ENCODE data around the gene SPOCK1. TPM values are rescaled to one million over a fixed set of nuclear protein-coding genes. Genes with fewer than 3 reads are reported as not detected.

SPOCK1 gene
- total and polyA plus RNA-seq, 2 of the 13 experiments (the other 11 are each of a cell fraction or from before 2014, with no cell fraction given), result 0.18 to 0.29 TPM

DNA sequence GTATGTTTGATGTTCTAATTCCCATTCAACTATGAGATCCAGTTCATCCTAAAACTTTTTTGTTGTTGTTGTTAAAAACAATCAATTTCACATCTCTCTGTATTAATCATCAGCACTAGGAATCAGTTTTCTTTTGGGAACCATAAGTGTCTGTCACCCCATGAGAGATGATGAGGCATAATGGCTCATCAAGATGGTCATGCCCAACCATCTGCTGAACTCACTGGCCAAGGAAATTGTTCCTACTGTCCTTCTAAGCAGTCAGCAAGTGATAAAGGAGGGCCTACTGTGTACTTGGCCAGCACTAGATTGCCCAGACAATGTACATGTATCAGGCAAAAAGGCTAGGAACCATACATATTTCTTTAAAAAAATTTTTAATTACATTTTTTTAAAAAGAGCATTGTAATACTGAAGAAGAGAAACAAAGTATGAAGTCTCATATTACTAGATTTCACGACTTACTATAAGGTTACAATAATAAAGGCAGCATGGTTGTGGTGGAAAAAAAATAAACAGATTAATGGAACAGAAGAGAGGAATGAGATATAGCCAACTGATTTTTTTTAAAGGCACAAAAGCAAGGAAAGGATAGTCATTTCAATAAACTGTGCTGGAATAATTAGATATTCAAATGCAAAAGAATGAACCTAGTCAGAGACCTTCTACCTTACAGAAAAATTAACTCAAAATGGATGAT lies 458.3 kb downstream of the SPOCK1 start:
- Histone ChIP-seq H3K4me1 (ENCODE audit: insufficient read depth, low read length) (no peaks in the 10 kb centered on the region), H3K4me2 (ENCODE audit: low read depth, low read length) (no peak overlapping the region), H3K9me3 (ENCODE audit: low read length) (no peaks in the 10 kb centered on the region), H3K4me3 (replicated peaks in 1 of 3; ENCODE audit: insufficient read depth in 1 of 3, low read depth in 2 of 3, low read length in 3 of 3) (no peak overlapping the region), H3K79me2 (ENCODE audit: insufficient read depth, low read length) (no peaks in the 10 kb centered on the region), H3K36me3 (replicated peaks in 1 of 2; ENCODE audit: control insufficient read depth in 1 of 2, insufficient read depth in 2 of 2, low read length in 2 of 2) (no peaks in the 10 kb centered on the region), H2AFZ (ENCODE audit: low read length) (no peak overlapping the region), H3K9ac (ENCODE audit: insufficient read depth, low read depth, low read length) (no peak overlapping the region), H3K27me3 (ENCODE audit: control insufficient read depth in 1 of 2, insufficient read depth in 2 of 2, low read length in 2 of 2) (no peaks in the 10 kb centered on the region), H4K20me1 (ENCODE audit: insufficient read depth, low read length) (no peaks in the 10 kb centered on the region), H3K27ac (ENCODE audit: extremely low read length, insufficient read depth, low read length) (no peak overlapping the region)
- intact Hi-C loops (cut with micrococcal nuclease; ENCODE audit: unreplicated experiment), result no loop called here
- ChIA-PET POLR2A (no interaction called here), CTCF (ENCODE audit: low intra/inter-chr PET ratio, low total read pairs) (no interaction called here)
- ATAC-seq, result no peak
- TF ChIP-seq KDM6A (CRISPR knock-in tag; IDR thresholded peaks at IDR 0.05; ENCODE audit: low read depth), result no peak
- TF ChIP-seq CCDC6 (CRISPR knock-in tag; IDR thresholded peaks at IDR 0.05), result no peak
- TF ChIP-seq ATF6 (CRISPR knock-in tag; conservative IDR thresholded peaks at IDR 0.05), result no peak
- TF ChIP-seq HNF4G (IDR thresholded peaks at IDR 0.05; ENCODE audit: borderline replicate concordance, low read depth, low read length), result no peak
- TF ChIP-seq HNF4G (CRISPR knock-in tag; IDR thresholded peaks at IDR 0.05; ENCODE audit: borderline replicate concordance, low read depth), result no peak
- no peak for TF ChIP-seq NR2F2 (IDR thresholded peaks at IDR 0.05; ENCODE audit: borderline replicate concordance, low read depth)
- no peak for TF ChIP-seq ZFYVE20 (CRISPR knock-in tag; IDR thresholded peaks at IDR 0.05; ENCODE audit: borderline replicate concordance, low read depth)
- TF ChIP-seq NFKBIZ (CRISPR knock-in tag; IDR thresholded peaks at IDR 0.05), result no peak
- TF ChIP-seq, protein P1, sequence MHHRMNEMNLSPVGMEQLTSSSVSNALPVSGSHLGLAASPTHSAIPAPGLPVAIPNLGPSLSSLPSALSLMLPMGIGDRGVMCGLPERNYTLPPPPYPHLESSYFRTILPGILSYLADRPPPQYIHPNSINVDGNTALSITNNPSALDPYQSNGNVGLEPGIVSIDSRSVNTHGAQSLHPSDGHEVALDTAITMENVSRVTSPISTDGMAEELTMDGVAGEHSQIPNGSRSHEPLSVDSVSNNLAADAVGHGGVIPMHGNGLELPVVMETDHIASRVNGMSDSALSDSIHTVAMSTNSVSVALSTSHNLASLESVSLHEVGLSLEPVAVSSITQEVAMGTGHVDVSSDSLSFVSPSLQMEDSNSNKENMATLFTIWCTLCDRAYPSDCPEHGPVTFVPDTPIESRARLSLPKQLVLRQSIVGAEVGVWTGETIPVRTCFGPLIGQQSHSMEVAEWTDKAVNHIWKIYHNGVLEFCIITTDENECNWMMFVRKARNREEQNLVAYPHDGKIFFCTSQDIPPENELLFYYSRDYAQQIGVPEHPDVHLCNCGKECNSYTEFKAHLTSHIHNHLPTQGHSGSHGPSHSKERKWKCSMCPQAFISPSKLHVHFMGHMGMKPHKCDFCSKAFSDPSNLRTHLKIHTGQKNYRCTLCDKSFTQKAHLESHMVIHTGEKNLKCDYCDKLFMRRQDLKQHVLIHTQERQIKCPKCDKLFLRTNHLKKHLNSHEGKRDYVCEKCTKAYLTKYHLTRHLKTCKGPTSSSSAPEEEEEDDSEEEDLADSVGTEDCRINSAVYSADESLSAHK (CRISPR knock-in tag; IDR thresholded peaks at IDR 0.05; ENCODE audit: borderline replicate concordance), result no peak
- TF ChIP-seq, protein P2, sequence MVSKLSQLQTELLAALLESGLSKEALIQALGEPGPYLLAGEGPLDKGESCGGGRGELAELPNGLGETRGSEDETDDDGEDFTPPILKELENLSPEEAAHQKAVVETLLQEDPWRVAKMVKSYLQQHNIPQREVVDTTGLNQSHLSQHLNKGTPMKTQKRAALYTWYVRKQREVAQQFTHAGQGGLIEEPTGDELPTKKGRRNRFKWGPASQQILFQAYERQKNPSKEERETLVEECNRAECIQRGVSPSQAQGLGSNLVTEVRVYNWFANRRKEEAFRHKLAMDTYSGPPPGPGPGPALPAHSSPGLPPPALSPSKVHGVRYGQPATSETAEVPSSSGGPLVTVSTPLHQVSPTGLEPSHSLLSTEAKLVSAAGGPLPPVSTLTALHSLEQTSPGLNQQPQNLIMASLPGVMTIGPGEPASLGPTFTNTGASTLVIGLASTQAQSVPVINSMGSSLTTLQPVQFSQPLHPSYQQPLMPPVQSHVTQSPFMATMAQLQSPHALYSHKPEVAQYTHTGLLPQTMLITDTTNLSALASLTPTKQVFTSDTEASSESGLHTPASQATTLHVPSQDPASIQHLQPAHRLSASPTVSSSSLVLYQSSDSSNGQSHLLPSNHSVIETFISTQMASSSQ (IDR thresholded peaks at IDR 0.05; ENCODE audit: low read depth), result no peak
- TF ChIP-seq, protein P2 (CRISPR knock-in tag; IDR thresholded peaks at IDR 0.05; ENCODE audit: borderline replicate concordance), result no peak
- TF ChIP-seq ZNF17 (CRISPR knock-in tag; IDR thresholded peaks at IDR 0.05), result no peak
- no peak for DNase-seq (ENCODE audit: low spot score)
- in situ Hi-C loops (cut with HindIII; ENCODE audit: extremely low pct_ligation_motif_present, low pct_unique_long_range_greater_than_20kb), result no loop called here
- no TSS peak for BruUV-seq (replicated peaks)
- no peak for FAIRE-seq
- 0% methylated on average over 1 of the region's 1 CpG for WGBS (ENCODE audit: low lambda C conversion rate)
